GM23338 (cell line): Measurements from ENCODE around the gene RIN3.

Experiments
- CREB1 ChIP-seq: fragments of 250-450 bp; sonication (Bioruptor Pico); IDR thresholded peaks from 2 replicates; pipeline ENCODE4 v1.5.0; 2020; ENCODE audit warnings: low read depth, mild to moderate bottlenecking, moderate library complexity
- ETS1 ChIP-seq: IDR thresholded peaks from 2 replicates; pipeline ENCODE4 v1.6.1; 2016; ENCODE audit warnings: antibody characterized with exemption
- EZH2 ChIP-seq: fragments of 200-600 bp; sonication (generic); IDR thresholded peaks from one replicate; pipeline ENCODE4 v1.8.0; 2017; ENCODE audit warnings: antibody characterized with exemption, mild to moderate bottlenecking, low read depth; ENCODE audit not compliant: unreplicated experiment
- EZH2phosphoT487 ChIP-seq: fragments of 200-600 bp; sonication (generic); IDR thresholded peaks from one replicate; pipeline ENCODE4 v1.8.1; 2018; ENCODE audit warnings: antibody characterized with exemption; ENCODE audit not compliant: unreplicated experiment
- JUNB ChIP-seq: IDR thresholded peaks from one replicate; pipeline ENCODE4 v1.6.1; 2016; ENCODE audit warnings: antibody characterized with exemption; ENCODE audit not compliant: unreplicated experiment
- NANOG ChIP-seq: IDR thresholded peaks from 2 replicates; pipeline ENCODE4 v1.6.1; 2016; ENCODE audit warnings: antibody characterized with exemption, borderline replicate concordance
- POLR2AphosphoS5 ChIP-seq: IDR thresholded peaks from 2 replicates; pipeline ENCODE4 v1.6.1; 2016; ENCODE audit warnings: antibody characterized with exemption, low read depth
- REST ChIP-seq: IDR thresholded peaks from one replicate; pipeline ENCODE4 v1.6.1; 2018; ENCODE audit warnings: antibody characterized with exemption; ENCODE audit not compliant: unreplicated experiment
- STAT1 ChIP-seq: IDR thresholded peaks from one replicate; pipeline ENCODE4 v1.6.1; 2016; ENCODE audit warnings: antibody characterized with exemption; ENCODE audit not compliant: unreplicated experiment
- ZNF114 ChIP-seq: fragments of 250-450 bp; sonication (Bioruptor Pico); IDR thresholded peaks from 2 replicates; pipeline ENCODE4 v1.5.0; 2020; ENCODE audit warnings: mild to moderate bottlenecking, moderate library complexity
- ZNF331 ChIP-seq: fragments of 250-450 bp; sonication (Bioruptor Pico); IDR thresholded peaks from 2 replicates; pipeline ENCODE4 v1.5.0; 2020; ENCODE audit warnings: low read depth, mild to moderate bottlenecking, moderate library complexity
- TF ChIP-seq, protein P1 (sequence below), 2 experiments: fragments of 200-600 bp in 1 of 2; sonication (generic) in 1 of 2; conservative IDR thresholded peaks; 2 replicates each; pipeline versions ENCODE4 v1.5.1 to v1.6.1; 2016 to 2017; ENCODE audit warnings: antibody characterized with exemption in 2 of 2, low read depth in 2 of 2, mild to moderate bottlenecking in 2 of 2, moderate library complexity in 1 of 2

- TF ChIP-seq, protein P1, sequence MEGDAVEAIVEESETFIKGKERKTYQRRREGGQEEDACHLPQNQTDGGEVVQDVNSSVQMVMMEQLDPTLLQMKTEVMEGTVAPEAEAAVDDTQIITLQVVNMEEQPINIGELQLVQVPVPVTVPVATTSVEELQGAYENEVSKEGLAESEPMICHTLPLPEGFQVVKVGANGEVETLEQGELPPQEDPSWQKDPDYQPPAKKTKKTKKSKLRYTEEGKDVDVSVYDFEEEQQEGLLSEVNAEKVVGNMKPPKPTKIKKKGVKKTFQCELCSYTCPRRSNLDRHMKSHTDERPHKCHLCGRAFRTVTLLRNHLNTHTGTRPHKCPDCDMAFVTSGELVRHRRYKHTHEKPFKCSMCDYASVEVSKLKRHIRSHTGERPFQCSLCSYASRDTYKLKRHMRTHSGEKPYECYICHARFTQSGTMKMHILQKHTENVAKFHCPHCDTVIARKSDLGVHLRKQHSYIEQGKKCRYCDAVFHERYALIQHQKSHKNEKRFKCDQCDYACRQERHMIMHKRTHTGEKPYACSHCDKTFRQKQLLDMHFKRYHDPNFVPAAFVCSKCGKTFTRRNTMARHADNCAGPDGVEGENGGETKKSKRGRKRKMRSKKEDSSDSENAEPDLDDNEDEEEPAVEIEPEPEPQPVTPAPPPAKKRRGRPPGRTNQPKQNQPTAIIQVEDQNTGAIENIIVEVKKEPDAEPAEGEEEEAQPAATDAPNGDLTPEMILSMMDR (conservative IDR thresholded peaks at IDR 0.05; ENCODE audit: low read depth in 2 of 2) = no peak
- no peak for TF ChIP-seq CREB1 (CRISPR knock-in tag)
- no peak for TF ChIP-seq POLR2AphosphoS5
- TF ChIP-seq EZH2 = no peak
- TF ChIP-seq REST = no peak
- no peak for TF ChIP-seq JUNB
- no peak for TF ChIP-seq EZH2phosphoT487
- no peak for TF ChIP-seq STAT1
- no peak for TF ChIP-seq ETS1
- no peak for TF ChIP-seq NANOG
- no peak for TF ChIP-seq ZNF114
- TF ChIP-seq ZNF331 = no peak
These were observed 21.5 kb downstream of the RIN3 start for GRCh38 chr14:92534932-92535643.
